ENCODE data around the gene MOB3B. TPM values are rescaled to one million over a fixed set of nuclear protein-coding genes. Genes with fewer than 3 reads are reported as not detected.
"Not testable (repeated sequence)": the region's sequence is repeated elsewhere in the genome, so short reads cannot be mapped to it uniquely, and the experiment has no call there.

Gene MOB3B
- total RNA-seq, 1 donor from 2014 or later, result 0.91 TPM

DNA sequence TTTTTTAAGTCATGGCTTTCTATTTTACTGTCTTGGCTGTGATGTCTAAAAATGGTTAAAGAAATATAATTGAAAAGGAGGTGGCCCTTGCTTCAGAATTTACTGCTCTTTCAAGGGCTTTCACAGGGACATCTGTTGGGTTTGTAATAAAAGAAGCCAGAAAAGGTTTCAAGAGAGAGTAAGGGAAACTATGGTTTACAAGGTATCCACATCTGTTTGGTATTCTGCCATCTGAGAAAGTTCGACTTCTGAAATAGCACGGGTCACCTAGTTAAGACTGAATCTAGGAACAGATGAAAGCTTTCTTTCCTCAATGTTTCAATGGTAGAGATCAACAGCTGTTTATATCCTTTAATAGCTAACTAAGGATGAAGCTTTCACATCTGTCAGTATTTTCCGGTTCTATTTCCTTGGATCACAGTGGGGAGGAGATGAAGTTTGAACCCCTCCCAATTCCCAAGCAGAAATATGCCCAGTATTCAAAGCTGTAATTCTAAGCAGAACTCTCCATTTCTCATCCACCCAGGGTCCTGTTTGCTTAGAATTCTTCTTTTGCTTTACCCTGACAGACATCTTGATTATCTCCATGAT lies 78.3 kb downstream of the MOB3B start:
- DNase-seq (ENCODE audit: low spot score) (no peak), ATAC-seq (no peak)

DNA sequence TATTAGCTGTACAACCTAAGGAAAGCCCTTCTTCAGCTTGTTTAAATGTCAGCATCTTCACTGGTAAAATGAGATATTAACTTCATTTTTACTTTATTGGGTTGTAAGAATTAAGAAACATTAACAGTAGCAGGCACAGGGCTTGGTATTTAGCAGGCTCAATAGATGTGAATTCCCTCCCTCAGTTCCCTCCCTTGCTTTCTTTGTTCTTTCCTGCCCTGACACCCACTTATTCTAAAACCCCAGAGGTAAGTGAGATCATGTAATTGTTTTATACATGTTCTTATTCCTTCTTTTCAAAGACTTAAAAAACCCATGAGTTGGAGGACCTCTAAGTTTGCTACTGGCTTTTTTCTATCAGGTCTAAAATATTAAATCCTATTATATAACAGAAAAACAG lies 78.9 kb downstream of the MOB3B start:
- ATAC-seq (no peak), DNase-seq (ENCODE audit: low spot score) (no peak)

DNA sequence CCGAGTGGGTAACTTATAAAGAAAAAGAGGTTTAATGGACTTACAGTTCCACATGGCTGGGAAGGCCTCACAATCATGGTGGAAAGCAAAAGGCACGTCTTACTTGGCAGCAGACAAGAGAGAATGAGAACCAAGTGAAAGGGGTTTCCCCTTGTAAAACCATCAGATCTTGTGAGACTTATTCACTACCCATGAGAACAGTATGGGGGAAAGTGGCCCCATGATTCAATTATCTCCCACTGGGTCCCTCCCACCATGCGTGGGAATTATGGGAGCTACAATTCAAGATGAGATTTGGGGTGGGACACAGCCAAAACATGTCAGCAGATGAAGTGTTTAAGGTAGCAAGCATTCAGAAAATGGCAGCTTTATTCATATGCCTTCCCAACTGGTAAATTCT lies 81.3 kb downstream of the MOB3B start:
- ATAC-seq; DNase-seq (ENCODE audit: low spot score): not testable (repeated sequence)

DNA sequence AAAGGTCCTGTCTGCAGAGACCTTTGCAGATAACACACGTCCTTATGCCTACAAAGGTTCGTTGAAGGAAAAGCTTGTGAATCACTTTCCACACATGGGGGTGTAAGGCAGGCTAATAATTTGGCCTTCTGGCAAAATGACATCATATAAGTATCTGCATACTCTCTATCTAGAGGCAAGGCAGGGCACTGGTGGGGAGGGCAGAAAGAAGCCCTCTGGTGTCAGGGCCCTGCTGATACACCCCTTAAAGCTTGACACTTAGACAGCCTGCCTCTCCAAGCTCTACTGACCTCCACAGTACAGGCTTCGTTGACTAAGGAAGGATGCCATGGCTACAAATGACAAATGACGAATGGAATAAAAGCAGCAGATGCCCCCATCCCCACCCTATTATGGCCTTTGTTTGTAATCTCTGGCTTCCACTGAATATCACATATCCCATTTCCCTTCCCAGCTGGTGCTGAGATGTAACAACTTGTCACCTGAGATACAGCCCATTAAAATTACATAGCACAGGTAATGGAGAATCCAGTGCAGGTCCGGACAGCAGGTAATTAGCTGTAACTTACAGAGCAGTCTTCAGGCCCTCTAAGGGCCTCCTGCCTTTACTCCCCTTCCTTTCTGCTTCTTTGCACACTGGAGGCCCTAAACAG lies 82.5 kb downstream of the MOB3B start:
- no peak for ATAC-seq
- no peak for DNase-seq (ENCODE audit: low spot score)

DNA sequence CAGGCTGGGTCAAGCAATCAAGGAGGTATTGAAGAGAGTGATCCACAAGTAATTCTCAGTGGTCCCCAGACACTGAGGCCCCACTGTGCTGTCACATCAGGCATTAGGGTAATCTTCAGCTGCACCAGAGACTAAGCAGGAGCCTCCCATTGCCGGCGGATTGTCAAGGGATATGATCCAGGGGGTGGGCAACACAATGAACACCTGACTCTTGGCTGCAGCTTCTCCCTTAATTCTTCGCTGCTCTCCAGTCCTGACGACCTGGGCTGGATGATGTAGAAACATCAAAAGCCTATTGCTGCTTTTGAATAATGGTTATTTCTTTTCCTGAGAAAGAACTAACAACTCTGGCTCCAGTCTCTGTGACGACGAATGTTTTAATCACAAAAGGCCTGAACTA lies 83.9 kb downstream of the MOB3B start:
- DNase-seq (ENCODE audit: low spot score) (no peak), ATAC-seq (no peak)

DNA sequence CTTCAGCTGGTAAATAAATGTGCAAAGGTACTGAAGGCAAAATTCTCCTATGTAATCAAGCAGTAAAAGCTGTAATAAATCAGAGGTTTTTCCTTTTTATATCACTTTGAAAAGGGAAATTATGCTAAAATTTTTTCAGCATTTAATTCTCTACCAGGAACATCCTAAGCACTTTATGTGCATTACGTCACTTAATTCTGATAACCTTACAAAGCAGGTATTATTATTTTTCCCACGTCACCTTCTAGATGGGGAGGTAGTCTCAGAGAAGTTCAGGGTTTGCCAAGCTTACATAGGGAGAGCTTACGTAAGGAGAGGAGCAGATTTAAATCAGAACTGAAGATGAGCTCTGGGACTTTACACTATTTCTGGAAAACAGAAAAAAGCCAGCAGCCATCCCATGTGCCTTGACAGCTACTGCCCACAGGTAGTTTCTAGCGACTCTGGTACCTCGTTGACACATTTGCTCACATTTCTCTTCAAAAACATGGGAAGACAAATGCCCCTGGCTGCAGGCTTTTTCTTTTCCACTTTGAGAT lies 84.5 kb downstream of the MOB3B start:
- ATAC-seq (no peak), DNase-seq (ENCODE audit: low spot score) (no peak)

DNA sequence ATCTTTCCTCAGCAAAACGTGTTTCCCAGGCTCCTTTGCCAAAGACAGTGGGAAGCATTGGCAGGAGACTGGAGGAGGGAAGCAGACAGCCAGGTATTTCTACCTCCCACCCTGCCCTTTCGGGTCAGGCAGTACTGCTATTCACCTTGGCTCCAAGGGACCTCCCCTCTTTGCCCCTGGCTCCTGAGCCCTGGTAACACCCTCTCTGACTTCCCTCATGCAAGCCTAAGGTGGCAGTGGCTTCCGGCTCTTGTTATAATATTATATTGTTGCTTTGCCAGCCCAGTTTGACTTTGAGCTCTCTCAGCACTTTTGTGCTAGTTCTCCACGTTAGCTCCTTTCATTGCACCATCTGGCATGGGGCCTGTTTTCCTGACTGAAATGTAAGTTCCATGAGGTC lies 87.2 kb downstream of the MOB3B start:
- ATAC-seq, result peak; percentile 79

DNA sequence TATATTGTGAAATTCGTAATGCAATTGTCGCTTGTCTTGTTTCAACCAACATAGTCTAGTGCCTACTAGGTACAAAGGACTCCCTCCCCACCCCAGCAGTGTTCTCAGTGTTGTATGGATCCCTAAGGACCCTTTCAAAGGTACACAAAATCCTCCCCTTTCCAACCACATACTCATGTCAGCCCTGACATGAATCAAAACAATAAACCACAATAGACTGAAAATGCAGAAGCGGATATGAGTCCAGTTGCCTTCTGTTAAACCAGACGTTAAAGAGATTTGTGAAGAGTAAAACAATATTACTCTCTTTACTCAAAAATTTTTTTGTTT lies 87.9 kb downstream of the MOB3B start:
- DNase-seq (ENCODE audit: low spot score) (no peak), ATAC-seq (no peak)

More for the DNA sequence above, 87.2 kb downstream of the MOB3B start:
- DNase-seq (ENCODE audit: low spot score), result peak; percentile 60

DNA sequence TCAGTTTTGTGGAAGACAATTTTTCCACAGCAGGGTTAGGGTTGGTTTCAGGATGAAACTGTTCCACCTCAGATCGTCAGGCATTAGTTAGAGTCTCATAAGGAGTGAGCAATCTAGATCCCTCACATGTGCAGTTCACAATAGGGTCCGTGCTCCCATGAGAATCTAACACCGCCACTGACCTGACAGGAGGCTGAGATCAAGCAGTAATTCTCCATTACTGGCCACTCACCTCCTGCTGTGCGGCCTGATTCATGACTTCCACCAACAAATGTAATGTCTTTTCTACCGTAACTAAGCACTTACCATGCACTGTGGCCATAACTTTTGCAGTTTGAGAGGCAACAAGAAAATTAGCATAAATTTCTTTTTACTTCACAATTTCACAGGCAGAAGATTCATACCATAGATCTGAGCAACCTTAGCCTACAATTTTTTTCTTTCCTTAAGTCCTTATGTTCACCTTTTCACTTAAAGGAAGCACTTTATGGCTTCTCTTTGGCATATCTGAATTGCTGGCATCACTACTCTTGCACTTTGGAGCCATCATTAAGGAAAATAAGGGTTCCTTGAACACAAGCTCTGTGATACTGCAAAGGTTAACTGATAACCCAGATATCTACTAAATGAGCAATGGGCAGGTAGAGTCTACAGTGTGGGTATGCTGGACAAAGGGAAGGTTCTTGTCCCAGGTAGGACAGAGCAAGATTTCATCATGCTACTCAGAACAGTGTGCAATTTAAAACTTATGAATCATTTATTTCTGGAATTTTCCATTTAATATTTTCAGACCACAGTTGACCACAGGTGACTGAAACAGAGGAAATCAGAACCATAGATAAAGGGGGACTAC lies 88.5 kb downstream of the MOB3B start:
- DNase-seq (ENCODE audit: low spot score) (no peak), ATAC-seq (no peak)

DNA sequence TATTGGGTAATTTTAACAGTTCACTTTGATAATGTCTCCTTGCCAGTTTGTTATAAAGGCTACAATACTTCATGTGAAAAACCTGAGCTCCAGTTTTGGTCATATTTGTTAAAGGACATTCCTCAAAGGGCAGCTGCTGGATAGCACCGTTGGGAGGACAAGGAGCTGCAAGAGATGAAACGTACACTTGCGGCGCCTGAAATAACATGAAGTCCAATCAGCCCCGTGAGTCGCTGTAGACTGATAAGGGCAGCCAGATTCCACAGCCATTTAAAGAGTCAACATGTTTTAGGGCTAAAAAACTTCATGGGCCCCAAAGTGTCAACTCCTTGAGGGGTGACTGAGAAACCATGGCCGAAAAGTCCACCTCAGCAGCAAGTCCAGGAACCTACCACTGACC lies 91.1 kb downstream of the MOB3B start:
- ATAC-seq (no peak), DNase-seq (ENCODE audit: low spot score) (no peak)

DNA sequence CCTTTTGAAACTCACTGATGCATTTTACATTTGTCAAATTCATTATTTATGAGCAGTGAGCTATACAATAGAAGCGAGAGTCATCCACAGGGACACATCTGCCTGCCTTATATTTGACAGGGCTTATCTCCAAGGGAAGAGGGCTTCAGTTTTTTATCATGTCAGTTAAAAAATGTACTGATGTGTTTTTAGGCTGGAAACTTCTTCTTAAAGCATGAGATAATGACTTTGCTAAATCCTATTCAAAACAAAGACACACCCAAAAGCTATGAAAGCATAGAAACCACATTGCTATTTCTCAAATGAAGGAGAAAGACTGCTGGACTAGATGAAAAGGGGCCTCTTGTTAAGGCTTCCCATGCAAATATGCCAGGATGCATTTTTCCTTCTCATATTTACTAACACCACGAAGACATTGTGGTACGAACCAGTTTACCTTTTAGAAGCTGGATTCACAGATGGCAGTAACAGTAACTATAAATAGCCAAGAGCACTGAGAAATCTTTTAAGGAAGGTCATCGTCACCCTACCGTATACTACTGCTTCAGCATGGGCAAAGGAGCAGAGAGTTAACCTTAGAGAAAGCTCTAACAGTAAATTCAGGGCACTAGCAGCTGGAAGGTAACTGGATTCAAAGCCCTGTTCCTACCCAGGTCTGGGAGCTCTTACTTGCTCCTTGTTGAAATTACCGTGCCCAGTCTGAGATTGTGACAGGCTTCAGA lies 91.8 kb downstream of the MOB3B start:
- no peak for ATAC-seq
- no peak for DNase-seq (ENCODE audit: low spot score)

DNA sequence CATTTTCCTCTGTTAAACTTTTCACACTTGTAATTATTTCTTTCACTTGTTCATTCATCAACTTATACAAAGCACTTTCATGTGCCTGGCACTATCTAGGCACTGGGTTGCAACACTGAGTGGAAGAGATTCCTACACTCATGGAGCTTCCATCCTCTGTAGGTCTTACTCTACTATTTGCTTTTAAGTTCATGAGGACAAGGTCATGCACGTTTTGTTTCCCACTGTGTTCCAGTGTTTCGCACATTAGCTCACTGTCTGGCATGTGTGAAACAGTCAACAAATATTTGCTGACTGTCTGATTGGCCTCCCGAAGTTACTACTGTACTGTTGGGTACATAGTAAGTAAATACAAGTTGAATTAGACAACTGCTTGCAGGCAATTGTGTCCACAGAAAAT lies 93.4 kb downstream of the MOB3B start:
- DNase-seq (ENCODE audit: low spot score) (peak; percentile 76), ATAC-seq (peak; percentile 98)

DNA sequence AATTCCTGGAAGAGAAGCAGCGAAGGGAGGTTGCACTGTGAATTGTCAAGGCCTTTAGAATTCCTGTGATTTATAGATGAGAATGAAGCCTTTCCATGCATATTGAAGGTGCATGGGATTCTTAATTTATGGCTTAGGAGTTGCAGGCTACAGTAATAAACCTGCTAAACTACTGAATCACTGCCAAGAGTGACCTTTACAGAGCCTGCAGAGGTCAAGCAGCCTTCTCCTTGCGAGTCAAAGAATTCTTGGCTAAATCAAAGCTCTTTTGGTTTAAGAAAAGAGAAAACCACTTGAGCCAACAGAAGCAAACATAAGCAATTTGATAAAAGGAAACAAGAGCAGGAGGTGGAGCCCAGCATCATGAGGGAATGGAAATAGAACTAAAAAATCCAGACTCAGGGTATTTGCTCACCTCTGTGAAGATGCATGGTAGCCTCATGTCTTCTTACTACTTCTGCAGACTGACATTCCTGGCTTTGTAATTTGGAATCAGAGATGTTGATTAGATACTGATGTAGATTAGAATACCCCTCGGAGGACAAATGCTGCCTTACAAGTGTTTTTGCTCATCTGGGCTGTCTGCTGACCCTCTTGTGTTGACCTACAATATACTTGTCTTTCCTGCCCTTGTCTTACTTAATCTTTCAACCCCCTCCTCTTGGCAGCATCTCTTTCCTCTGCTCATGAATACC lies 95.8 kb downstream of the MOB3B start:
- DNase-seq (ENCODE audit: low spot score) (no peak), ATAC-seq (no peak)

DNA sequence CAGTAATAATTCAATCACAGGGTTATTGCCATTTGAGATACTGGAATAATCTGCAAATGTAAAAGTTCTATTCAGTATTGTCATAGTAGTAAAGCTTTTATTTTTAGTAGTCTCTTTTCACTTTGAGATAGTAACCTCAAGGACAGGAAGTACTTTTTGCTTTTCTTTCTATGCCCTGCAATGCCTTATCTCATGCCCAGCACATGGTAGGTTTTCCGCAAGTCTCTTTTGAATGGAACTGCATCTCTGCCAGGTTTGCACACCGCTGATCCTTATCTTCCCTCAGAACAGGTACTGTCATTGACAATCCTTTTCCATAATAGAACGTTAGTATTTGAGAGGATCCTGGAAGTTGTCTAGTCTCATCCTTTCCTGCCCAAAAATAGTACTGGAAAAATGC lies 97.3 kb downstream of the MOB3B start:
- DNase-seq (ENCODE audit: low spot score), result no peak
- ATAC-seq, result no peak

DNA sequence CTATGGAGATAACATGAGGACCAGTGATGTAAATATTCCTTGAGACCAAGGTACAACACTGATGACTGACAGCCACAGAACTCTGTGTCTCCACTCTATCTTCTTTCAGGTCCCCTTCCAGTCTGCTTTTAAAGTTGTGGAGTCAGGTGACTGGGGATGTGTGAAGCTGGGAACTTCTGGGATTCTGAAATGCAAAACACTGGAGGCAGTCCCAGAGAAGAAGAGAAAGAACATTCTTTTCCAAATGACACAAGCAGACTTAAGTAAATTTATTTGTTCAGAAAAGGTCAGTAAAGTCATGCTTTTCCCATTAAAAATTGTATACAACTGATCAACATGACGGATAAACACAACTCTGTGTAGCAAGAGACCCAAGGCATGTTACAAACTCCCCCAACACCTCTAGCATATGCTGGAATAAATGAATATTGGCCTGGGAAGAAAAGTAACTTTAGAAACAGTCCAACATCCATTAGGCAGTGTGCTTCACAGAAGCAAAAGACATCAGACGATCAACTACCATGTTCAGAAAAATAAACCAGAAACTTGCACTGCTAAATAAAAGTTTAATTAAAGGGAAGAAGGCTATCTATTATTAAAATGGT lies 98.0 kb downstream of the MOB3B start:
- no peak for DNase-seq (ENCODE audit: low spot score)
- no peak for ATAC-seq

DNA sequence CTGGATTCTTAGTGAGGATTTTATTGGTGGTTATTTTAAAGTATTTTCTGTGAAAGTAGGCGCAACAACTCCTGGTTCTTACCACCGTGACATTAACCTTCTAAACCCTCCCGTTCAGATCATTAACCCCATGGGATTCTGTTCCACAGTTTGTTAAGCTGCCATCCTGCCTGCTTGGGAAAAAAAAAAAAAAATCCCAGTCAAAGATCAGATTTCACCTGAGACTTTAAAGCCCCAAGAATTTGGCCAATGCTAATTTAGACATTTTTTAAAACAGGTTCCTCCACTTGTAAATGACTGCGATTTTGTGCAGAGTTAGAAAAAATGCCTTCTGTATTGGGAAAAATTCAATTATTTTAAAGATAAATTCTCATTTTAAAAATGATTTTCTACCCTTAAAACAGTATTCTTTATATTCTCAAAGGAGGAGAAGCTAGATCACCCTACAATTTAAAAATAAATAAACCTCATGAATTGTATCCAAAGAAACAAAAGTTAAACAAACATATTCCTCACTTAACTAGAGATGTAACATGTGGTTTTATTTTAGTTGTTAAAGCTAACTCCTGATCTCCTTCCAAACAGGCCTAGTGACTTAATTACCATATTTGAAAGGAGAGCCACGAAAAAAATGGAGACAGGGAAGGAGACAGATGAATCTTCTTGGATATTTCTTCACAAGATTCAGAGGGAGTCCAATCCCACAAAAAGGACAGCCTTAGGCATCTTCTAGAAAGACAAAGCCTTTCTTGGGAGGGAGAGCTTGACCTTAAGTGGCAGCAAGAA lies 98.7 kb downstream of the MOB3B start:
- ATAC-seq (no peak), DNase-seq (ENCODE audit: low spot score) (no peak)

DNA sequence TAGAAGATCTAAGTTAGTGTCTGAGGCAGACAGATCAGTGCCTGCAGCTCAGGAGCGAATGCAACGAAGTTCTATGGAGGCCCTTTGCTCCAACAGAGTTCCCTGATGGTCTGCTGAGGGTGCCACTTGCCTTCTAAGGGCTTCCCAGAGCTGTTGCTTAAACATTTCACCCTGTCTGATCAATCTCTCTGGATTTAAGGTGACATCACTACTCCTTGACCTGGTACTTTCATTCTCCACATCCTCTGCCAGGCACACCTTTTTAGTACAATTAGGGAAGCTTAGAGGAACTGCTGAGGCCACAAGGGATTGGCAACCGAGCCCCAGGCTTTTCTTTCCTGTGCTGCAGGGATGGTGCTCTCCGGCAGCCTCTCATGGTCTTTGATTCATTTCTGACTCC lies 99.7 kb downstream of the MOB3B start:
- DNase-seq (ENCODE audit: low spot score) (no peak), ATAC-seq (no peak)

DNA sequence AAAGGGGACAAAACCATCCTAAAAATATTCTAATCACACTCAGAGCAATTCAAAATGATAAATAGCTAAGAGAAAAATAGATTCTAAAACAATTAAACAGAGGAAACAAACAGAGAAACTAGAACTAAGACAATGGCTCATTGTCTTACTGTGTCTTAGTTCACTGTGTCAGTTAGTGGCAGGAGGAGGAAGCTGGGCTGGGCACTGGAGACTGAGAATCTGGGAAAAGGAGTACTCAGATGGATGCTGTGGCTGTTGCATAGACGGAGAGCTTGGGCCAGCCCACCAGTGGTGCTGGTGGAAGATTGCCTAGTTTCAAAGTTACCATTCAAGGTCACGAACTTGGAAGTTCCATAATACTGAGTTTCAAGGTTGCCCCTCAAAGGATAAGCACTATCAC lies 100.2 kb downstream of the MOB3B start:
- no peak for DNase-seq (ENCODE audit: low spot score)
- ATAC-seq, result no peak

DNA sequence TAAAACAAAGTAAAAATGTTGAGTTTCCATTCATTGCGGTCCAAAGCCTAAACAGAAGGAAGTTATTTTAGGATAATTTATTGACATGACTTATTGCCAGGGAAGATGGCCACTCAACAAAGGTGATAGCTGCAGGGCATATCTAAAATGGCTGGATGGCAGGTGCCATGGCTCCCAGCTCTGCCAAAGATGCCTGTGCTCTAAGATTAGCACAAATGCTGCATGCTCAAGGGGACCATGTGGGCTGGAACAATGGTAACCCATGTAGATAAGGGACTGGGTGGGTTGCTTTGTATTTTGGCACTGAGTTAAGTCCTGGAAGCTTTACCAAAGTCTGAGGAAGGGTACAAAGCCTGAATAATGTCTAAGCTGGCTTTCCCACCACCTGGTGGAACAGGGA lies 101.1 kb downstream of the MOB3B start:
- ATAC-seq, result no peak
- no peak for DNase-seq (ENCODE audit: low spot score)

DNA sequence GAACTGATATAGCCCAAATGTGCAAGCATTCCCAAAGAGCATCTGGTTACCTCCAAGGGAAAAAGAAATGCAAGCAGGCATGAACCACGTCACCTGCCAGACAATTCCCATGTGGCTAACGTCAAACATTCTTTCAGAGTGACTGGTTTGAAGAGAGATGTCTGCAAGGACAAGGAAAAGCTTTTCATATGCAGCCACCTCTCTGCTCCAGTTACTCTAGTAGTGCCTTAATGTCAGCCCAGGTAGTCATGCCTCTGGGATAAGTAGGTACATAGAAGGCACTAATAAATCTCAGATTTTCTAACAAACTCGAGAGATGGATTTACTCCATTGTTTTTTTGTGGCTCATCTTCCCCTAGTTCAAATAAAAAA lies 102.4 kb downstream of the MOB3B start:
- DNase-seq (ENCODE audit: low spot score) (no peak), ATAC-seq (no peak)

Measured in left lobe of liver (tissue), 2 donors.